Ovary (tissue), 9 donors: ENCODE results near the gene CCT2. TPM values are rescaled to one million over a fixed set of nuclear protein-coding genes. Genes with fewer than 3 reads are reported as not detected.
A peak's percentile ranks its signal among the peaks of the same experiment; 100 is the strongest.

Experiments
- DNase-seq, 5 donors: peaks; one replicate each; pipeline ENCODE4 v3.0.0-alpha.2; 2019 to 2020
- H3K27ac ChIP-seq, 2 donors: fragments of 200-600 bp; one replicate each; pipeline versions ENCODE4 v1.5.1 to v1.8.0; 2019 to 2022
- H3K27me3 ChIP-seq: fragments of 200-600 bp; one replicate; pipeline ENCODE4 v1.8.0; 2022
- H3K36me3 ChIP-seq: fragments of 200-600 bp; sonication (generic); one replicate; pipeline ENCODE4 v1.5.1; 2019
- H3K4me1 ChIP-seq: one replicate; pipeline ENCODE4 v1.8.1; 2013; ENCODE audit warnings: mild to moderate bottlenecking, moderate library complexity; ENCODE audit not compliant: insufficient read depth
- H3K4me3 ChIP-seq: fragments of 200-600 bp; sonication (generic); one replicate; pipeline ENCODE4 v1.5.1; 2017
- H3K9me3 ChIP-seq, 2 donors: fragments of 200-600 bp in 1 of 2; sonication (generic) in 1 of 2; one replicate each; pipeline versions ENCODE4 v1.5.1 to v1.8.1; 2013 to 2019; ENCODE audit warnings: mild to moderate bottlenecking in 1 of 2, moderate library complexity in 1 of 2
- EP300 ChIP-seq: sonication (generic); formaldehyde crosslinking; IDR thresholded peaks from one replicate; pipeline ENCODE4 v1.6.1; 2017; ENCODE audit warnings: antibody characterized with exemption
- WGBS, 3 donors: extraction: QIAGEN DNeasy Blood & Tissue Kit in 1 of 3; methylation state at CpG; one replicate each; pipeline versions ENCODE4 v1.1.5 to v1.1.7; 2013 to 2017; 5-methylcytosine and 5-hydroxymethylcytosine counted together
- intact Hi-C, 4 donors: fragments of 100-400 bp; cut with DNase I; formaldehyde crosslinking; loops; one replicate each; pipeline versions ENCODE4 v1.11.0 to v1.15.1; 2022 to 2023
- microRNA-seq, 3 donors: library from miRNA; unstranded; fragments of <30 nt; microRNA quantifications; one replicate each; pipeline versions ENCODE4 to v1.2.0, GENCODE V29; 2019 to 2020
- polyA plus RNA-seq, 2 donors: library from polyadenylated mRNA; stranded (reverse); fragments of 200-250 nt in 1 of 2; fragments of 350-450 nt in 1 of 2; fragmentation: Illumina TruSeq in 1 of 2; extraction: RNeasy Lipid Tissue Mini Kit (QIAGEN cat#74804) in 1 of 2; gene quantifications; one replicate each; pipeline ENCODE4 v1.2.3, GENCODE V29; 2013 to 2014
- small RNA-seq: library from RNA; depleted of rRNA; stranded (forward); fragments of <200 nt; gene quantifications from one replicate; pipeline ENCODE3, GENCODE V24; 2016
- total RNA-seq, 7 donors: library from RNA; depleted of rRNA in 2 of 7; stranded (reverse); fragments of >200 nt in 2 of 7; fragmentation: NEBNext Ultra II Directional in 3 of 7; extraction: Animal tissue kit (Norgen Biotek cat#: 25700) in 3 of 7; gene quantifications; one replicate each; pipeline versions ENCODE4 v1.1.0 to v1.2.4, GENCODE V29; 2016 to 2023
- donor health status: DM: no; HTN: no; CAD: no; lungs with moderate emphysema.
- donor health status: DM: no; HTN: no; CAD: no.
- donor health status: Bipolar disorder and iron deficiency.
- donor health status: DM: yes; HTN: yes; CAD: no.
- donor health status: DM: no; HTN: no; CAD: no.
- donor health status: DM: yes; HTN: yes; CAD: no.

Gene CCT2
- total and polyA plus RNA-seq, 9 donors, result 68.1 to 141 (median 109) TPM

GRCh38 chr12:69649529-69649928 is 64.3 kb downstream of the CCT2 start:
- Histone ChIP-seq H3K4me3 (no peak overlapping the region), H3K4me1 (no peaks in the 10 kb centered on the region), H3K9me3 (no peaks in the 10 kb centered on the region), H3K27ac (no peak overlapping the region), H3K36me3 (no peaks in the 10 kb centered on the region), H3K27me3 (no peaks in the 10 kb centered on the region)
- no peak for TF ChIP-seq EP300
- WGBS, 3 donors, result 53 to 61% (median 54%) methylated on average over 4 of the region's 4 CpGs
- intact Hi-C loops, result loop anchor here in 1 of 4 donors (10.0 kb wide), 1 partner anchor 255 kb away; no protein-coding TSS in a partner anchor
- DNase-seq, result no peak

Small RNAs within 50 kb of the gene (microRNA-seq; reads per million reads assigned to microRNA genes)
- gene MIR3913-1, result 0 reads per million in 3 donors
- gene MIR3913-2, result 0 reads per million in 3 donors

Small RNAs within 50 kb of the gene (small RNA-seq; reads per million reads assigned to genes)
- 9.7 reads per million, percentile 84 among the genes with 10 or more reads in this experiment for gene MIR3913-1

Other genes starting within 250 kb of the CCT2 start
- gene LYZ, start 237.1 kb upstream of the CCT2 start, total RNA-seq, result 10 to 100 TPM in 5 of 7 donors, 1 to 10 TPM in 2; 6.5 to 84.1 (median 11.6) TPM
- gene LYZ, start 237.1 kb upstream of the CCT2 start, polyA plus RNA-seq, result 100 to 1,000 TPM in 1 of 2 donors, 10 to 100 TPM in 1; 24.6 to 233 TPM
- 10 to 100 TPM in 5 of 7 donors, 1 to 10 TPM in 2; 5.7 to 26.0 (median 12.5) TPM for gene YEATS4, start 225.7 kb upstream of the CCT2 start, total RNA-seq
- 10 to 100 TPM; 11.8 to 23.6 TPM for gene YEATS4, start 225.7 kb upstream of the CCT2 start, polyA plus RNA-seq
- gene FRS2, start 115.1 kb upstream of the CCT2 start, total RNA-seq, result 10 to 100 TPM; 39.9 to 64.2 (median 45.7) TPM
- gene FRS2, start 115.1 kb upstream of the CCT2 start, polyA plus RNA-seq, result 10 to 100 TPM; 15.5 to 22.8 TPM
- gene LRRC10, start 25.4 kb downstream of the CCT2 start, total RNA-seq, result not detected
- not detected for gene LRRC10, start 25.4 kb downstream of the CCT2 start, polyA plus RNA-seq
- not detected for gene BEST3, start 113.8 kb downstream of the CCT2 start, total RNA-seq
- gene BEST3, start 113.8 kb downstream of the CCT2 start, polyA plus RNA-seq, result under 1 TPM in 1 of 2 donors, not detected in 1; 0.10 TPM
- gene RAB3IP, start 153.4 kb downstream of the CCT2 start, total RNA-seq, result 10 to 100 TPM in 3 of 7 donors, 1 to 10 TPM in 4; 5.4 to 31.7 (median 9.6) TPM
- 1 to 10 TPM; 3.9 to 6.3 TPM for gene RAB3IP, start 153.4 kb downstream of the CCT2 start, polyA plus RNA-seq
- under 1 TPM in 1 of 7 donors, not detected in 6; 0.24 TPM for gene MYRFL, start 239.8 kb downstream of the CCT2 start, total RNA-seq
- gene MYRFL, start 239.8 kb downstream of the CCT2 start, polyA plus RNA-seq, result under 1 TPM in 1 of 2 donors, not detected in 1; 0.38 TPM